ENCODE results near the gene FMO3.

FMO3 gene

GRCh38 chr1:171155484-171155883 is 64.8 kb downstream of the FMO3 start:
- H3K27ac ChIP-seq = no peak overlapping the region
- no peak overlapping the region for H3K4me3 ChIP-seq
- no peak for DNase-seq (ENCODE audit: low spot score)
- TF ChIP-seq CTCF (IDR thresholded peaks at IDR 0.05) = no peak

GRCh38 chr1:171158096-171158495 is 67.4 kb downstream of the FMO3 start:
- no peak for DNase-seq (ENCODE audit: low spot score)
- no peak overlapping the region for H3K4me3 ChIP-seq
- no peak for TF ChIP-seq CTCF (IDR thresholded peaks at IDR 0.05)
- no peak overlapping the region for H3K27ac ChIP-seq

DNA sequence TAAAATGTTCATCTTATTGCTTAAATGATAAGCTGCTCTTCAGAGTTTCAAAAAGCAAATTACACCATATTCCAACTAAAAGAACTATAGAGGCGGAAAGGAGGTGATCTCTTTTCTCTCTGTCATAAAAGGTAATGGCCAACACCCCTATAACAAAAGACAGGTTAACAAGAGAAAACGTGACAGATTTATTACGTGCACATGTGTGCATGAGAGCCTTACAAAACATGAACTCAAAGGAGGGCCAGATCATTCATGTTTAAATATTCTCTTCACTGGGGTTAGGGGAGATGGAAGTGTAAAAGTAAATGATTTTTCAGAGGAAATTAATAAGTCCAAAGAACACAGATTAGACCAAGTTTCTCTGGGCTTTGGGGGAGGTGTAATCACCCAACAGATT is 67.8 kb downstream of the FMO3 start:
- no peak for TF ChIP-seq CTCF (IDR thresholded peaks at IDR 0.05)
- Histone ChIP-seq H3K4me3 (no peak overlapping the region), H3K27ac (no peak overlapping the region)
- DNase-seq (ENCODE audit: low spot score) = no peak

- H3K27ac ChIP-seq = no peak overlapping the region
- DNase-seq (ENCODE audit: low spot score) = no peak
- TF ChIP-seq CTCF (IDR thresholded peaks at IDR 0.05) = no peak
- H3K4me3 ChIP-seq = no peak overlapping the region
Observed at GRCh38 chr1:171159148-171159547, 68.4 kb downstream of the FMO3 start.

DNA sequence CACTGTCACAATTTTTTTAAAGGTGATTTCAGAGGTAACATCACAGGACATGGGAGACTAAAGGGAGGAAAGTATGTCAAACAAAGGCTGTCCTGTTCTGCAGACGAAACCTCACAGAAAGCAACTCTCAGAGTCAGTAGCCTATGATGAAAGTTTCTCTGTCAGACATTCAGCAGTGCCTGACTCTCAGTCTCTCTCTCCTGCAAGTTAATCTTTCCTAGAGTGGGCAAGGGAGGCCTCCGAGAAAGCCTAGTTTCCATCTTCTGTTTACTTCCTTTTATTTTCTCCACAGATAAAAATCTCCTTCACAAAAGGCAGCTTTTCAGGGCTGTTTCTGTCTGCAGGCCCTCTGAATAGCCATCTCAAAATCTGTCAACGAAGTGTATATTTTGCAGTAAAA is 69.5 kb downstream of the FMO3 start:
- no peak for DNase-seq (ENCODE audit: low spot score)
- no peak overlapping the region for H3K4me3 ChIP-seq
- peak overlapping the region; percentile 0 to 35 for H3K27ac ChIP-seq
- TF ChIP-seq CTCF (IDR thresholded peaks at IDR 0.05) = no peak

GRCh38 chr1:171160639-171161354 is 70.1 kb downstream of the FMO3 start:
- peak overlapping the region in 1 of 2 donors; percentile 0 for H3K27ac ChIP-seq

More at GRCh38 chr1:171160639-171161354, 70.1 kb downstream of the FMO3 start:
- TF ChIP-seq CTCF (IDR thresholded peaks at IDR 0.05) = no peak
- no peak for DNase-seq (ENCODE audit: low spot score)
- no peak overlapping the region for H3K4me3 ChIP-seq
